T-helper 2 cell treated with Interferon-gamma antibody and Interleukin-4, amounts not matched to agents 5 μg/mL and 100 μg/mL, for 36 hours (primary cell): ENCODE data around the gene PLCH2.

Experiments
- DNase-seq: peaks from one replicate; pipeline ENCODE4 v3.0.0; 2021; ENCODE audit warnings: low spot score
- H3K27ac Mint-ChIP-seq: one replicate; pipeline ENCODE4 v1.8.0; 2021; ENCODE audit warnings: mild to moderate bottlenecking, mixed read lengths
- H3K27me3 Mint-ChIP-seq: one replicate; pipeline ENCODE4 v1.8.0; 2021; ENCODE audit warnings: low read depth, mixed read lengths
- H3K36me3 Mint-ChIP-seq: one replicate; pipeline ENCODE4 v1.8.0; 2021; ENCODE audit warnings: low read depth, mixed read lengths
- H3K4me1 Mint-ChIP-seq: one replicate; pipeline ENCODE4 v1.8.0; 2021; ENCODE audit warnings: low read depth, mixed read lengths
- H3K4me3 Mint-ChIP-seq: one replicate; pipeline ENCODE4 v1.8.0; 2022; ENCODE audit warnings: mild to moderate bottlenecking, moderate library complexity, mixed read lengths
- H3K9me3 Mint-ChIP-seq: one replicate; pipeline ENCODE4 v1.8.0; 2021; ENCODE audit warnings: mixed read lengths

The PLCH2 gene, protein sequence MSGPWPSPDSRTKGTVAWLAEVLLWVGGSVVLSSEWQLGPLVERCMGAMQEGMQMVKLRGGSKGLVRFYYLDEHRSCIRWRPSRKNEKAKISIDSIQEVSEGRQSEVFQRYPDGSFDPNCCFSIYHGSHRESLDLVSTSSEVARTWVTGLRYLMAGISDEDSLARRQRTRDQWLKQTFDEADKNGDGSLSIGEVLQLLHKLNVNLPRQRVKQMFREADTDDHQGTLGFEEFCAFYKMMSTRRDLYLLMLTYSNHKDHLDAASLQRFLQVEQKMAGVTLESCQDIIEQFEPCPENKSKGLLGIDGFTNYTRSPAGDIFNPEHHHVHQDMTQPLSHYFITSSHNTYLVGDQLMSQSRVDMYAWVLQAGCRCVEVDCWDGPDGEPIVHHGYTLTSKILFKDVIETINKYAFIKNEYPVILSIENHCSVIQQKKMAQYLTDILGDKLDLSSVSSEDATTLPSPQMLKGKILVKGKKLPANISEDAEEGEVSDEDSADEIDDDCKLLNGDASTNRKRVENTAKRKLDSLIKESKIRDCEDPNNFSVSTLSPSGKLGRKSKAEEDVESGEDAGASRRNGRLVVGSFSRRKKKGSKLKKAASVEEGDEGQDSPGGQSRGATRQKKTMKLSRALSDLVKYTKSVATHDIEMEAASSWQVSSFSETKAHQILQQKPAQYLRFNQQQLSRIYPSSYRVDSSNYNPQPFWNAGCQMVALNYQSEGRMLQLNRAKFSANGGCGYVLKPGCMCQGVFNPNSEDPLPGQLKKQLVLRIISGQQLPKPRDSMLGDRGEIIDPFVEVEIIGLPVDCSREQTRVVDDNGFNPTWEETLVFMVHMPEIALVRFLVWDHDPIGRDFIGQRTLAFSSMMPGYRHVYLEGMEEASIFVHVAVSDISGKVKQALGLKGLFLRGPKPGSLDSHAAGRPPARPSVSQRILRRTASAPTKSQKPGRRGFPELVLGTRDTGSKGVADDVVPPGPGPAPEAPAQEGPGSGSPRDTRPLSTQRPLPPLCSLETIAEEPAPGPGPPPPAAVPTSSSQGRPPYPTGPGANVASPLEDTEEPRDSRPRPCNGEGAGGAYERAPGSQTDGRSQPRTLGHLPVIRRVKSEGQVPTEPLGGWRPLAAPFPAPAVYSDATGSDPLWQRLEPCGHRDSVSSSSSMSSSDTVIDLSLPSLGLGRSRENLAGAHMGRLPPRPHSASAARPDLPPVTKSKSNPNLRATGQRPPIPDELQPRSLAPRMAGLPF (N-terminal part only)

DNA sequence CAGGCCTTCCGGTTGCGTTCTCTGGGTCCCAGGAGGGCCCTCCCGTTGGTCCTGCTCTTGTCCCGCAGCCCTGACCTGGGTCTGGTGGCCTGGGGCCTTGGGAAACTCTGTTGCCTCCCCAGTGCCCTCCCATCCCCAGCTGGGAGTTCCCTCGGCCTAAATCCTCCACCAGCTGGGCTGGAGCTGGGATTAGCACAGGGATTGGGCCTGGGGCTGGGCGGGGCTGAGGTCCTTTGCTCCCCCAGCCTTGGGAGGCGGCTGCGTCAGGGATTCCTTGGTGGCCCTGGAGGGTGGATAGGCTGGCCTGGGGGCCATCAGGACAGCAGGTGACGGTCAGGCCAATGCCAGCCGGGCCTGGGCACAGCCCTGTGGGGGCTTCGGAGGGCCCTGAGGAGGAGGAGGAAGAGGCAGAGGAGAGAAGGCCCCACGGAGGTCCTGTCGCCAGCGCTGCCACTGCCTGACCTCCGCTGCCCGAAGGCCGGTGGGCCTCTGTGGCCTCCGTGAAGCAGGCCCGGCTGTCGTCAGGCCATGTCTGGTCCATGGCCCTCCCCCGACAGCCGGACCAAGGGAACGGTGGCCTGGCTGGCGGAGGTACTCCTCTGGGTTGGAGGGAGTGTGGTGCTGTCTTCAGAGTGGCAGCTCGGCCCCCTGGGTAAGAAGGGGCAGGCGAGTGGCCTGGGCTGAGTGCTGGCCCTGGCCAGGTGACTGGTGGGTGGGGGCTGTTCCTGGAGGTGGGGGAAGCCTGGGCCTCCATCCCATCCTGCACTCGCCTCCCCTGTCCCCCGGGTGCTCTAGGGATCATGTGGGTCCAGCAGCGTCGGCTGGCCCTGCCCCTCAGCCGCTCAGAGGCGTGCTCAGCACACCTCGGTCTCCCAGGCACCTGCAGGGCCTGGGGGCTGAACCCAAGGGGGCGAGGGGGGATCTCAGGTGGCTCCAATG, at the start of gene PLCH2:
PLCH2 (plus strand) TSS at position 229 of the 939 bp plus-strand sequence; CDS start at position 529, 300 bp downstream.
- Mint-ChIP-seq H3K36me3 (no peaks in the 10 kb centered on the region), H3K27me3 (no peaks in the 10 kb centered on the region), H3K4me3 (no peak within 1 kb of the TSS)

DNA sequence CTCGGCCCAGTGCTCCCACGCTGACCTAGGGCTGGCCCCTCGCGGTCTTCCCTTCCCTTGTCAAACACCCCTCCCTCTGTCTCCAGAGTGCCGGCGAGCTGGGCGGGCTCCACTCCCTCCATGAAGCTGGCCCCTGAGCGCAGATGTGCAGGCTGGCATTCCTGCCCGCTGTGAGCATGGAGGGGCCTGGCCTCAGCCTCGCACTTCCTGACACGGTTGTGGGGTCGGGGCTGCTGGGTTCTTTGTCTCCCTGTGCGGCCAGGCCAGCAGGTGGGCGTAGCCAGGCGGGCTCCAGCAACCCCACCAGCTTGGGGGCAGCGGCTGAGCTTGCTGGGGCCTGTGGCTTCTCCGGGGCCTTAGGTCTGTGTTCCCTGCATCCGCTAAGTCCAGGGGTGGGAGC, 49.5 kb upstream of the PLCH2 start:
- no peak for DNase-seq
- Mint-ChIP-seq H3K4me3 (no peak overlapping the region), H3K9me3 (peaks cover 6% of the 10 kb centered on the region), H3K27me3 (no peaks in the 10 kb centered on the region), H3K36me3 (peaks cover 1% of the 10 kb centered on the region), H3K4me1 (no peaks in the 10 kb centered on the region), H3K27ac (no peak overlapping the region)

More for the DNA sequence above, at the start of gene PLCH2:
- H3K4me1 Mint-ChIP-seq = no peaks in the 10 kb centered on the region
- no peak within 1 kb of the TSS for H3K27ac Mint-ChIP-seq
- DNase-seq = no peak
- H3K9me3 Mint-ChIP-seq = no peaks in the 10 kb centered on the region

DNA sequence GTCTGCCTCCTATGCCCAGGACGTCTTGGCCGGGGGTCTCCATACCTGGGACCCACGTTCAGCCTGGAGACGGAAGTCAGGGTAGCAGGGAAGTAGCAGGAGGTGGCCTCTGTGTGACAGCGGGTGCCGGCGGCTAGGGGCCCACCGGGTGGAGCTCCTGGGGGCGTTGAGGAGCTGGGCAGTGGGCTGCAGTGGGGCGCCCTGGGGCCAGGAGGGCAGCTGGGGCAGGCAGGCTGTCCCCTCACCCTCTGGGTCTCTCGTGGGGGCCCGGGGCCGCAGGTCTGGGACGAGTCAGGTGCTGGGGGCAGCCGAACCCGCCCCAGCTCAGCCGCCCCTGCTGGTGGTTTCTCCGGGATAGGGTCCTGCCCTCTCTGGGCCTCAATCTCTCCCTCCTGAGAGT, 49.0 kb upstream of the PLCH2 start:
- Mint-ChIP-seq H3K9me3 (peaks cover 6% of the 10 kb centered on the region), H3K36me3 (peaks cover 1% of the 10 kb centered on the region)

DNA sequence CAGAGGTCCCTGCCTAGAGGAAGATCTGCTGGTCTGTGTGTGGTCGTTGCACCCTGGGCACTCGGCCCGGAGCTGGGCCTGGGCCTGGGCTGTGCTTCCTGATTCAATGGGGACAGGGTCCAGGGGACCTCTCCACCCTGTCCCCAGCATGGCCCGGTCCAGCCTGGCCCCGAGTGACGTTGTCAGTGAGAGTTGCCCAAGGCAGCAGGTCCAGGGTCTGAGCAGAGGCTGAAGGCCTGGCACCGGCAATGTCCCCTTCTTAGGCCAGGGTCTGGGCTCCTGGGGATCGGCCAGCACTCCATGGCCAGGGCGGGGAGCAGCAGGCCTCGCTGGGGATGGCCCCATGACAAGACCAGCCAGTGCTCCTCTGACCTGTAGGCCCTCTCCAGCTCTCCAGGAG, 48.1 kb upstream of the PLCH2 start:
- Mint-ChIP-seq H3K4me1 (no peaks in the 10 kb centered on the region), H3K27me3 (no peaks in the 10 kb centered on the region), H3K9me3 (peaks cover 6% of the 10 kb centered on the region), H3K36me3 (peaks cover 1% of the 10 kb centered on the region), H3K27ac (no peak overlapping the region), H3K4me3 (no peak overlapping the region)
- DNase-seq = no peak

More for the DNA sequence above, 49.0 kb upstream of the PLCH2 start:
- no peak for DNase-seq
- H3K4me1 Mint-ChIP-seq = no peaks in the 10 kb centered on the region
- H3K27me3 Mint-ChIP-seq = no peaks in the 10 kb centered on the region
- no peak overlapping the region for H3K4me3 Mint-ChIP-seq
- no peak overlapping the region for H3K27ac Mint-ChIP-seq

DNA sequence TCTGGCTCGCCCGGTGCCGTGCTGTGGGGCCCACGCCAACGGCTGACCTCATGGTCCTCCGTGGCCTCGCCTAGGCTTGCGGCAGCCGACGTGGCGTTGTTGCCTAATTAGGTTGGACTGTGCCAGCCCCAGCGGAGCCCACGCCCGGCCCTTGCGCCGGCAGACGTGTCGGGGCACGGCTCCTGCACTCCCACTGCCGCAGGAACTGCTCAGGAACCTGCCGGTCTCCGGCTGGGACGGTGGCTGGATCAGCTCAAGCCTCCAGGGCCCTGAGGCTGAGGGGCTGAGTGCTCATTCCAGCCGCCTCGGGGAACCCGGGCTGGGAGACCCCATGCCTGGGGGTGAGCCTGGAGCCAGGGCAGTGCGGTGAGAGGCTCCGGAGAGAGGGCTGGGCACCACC, 47.6 kb upstream of the PLCH2 start:
- Mint-ChIP-seq H3K4me1 (no peaks in the 10 kb centered on the region), H3K27me3 (no peaks in the 10 kb centered on the region), H3K4me3 (no peak overlapping the region), H3K9me3 (peaks cover 6% of the 10 kb centered on the region), H3K27ac (no peak overlapping the region), H3K36me3 (peaks cover 1% of the 10 kb centered on the region)
- no peak for DNase-seq

DNA sequence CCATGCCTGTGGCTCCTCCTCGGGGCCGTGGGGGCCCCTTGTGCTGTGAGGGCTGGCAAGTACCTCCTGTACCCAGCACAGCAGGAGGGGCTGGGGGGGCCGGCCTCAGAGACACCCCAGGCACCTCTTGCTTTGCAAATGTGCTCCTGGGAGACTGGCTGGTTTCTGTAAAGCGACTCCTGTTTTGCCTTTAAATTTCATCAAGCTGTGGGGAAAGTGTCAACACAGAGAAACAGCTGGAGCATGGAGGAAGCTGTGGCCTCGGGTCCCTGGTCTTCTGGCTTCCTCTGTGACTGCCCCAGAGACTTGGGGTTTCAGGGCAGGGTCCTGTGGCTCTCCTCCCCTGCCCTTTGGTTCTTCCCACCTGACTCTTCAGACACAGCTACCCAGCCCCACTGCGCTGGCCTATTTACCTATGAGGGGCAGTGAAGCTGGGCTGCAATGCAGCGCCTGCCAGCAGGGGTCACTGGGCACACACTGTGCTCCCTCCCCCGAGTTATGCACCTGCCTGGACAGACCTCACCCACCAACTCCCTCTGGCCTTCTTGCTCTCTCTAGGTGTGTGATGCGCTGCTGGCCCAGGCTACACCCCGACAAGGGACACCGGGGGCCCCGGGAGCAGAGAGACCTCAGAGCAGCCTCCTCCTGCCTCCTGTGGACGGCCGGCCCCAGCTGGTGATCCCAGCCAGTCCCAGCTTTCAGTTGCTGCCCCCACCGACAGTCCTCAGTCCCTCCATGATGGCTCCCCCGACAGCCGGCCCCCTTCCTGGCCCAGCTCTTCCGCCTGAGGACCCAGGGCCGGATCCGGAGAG, 46.1 kb upstream of the PLCH2 start:
- Mint-ChIP-seq H3K27ac (no peak overlapping the region), H3K4me1 (no peaks in the 10 kb centered on the region), H3K27me3 (no peaks in the 10 kb centered on the region), H3K9me3 (peaks cover 6% of the 10 kb centered on the region), H3K36me3 (peaks cover 1% of the 10 kb centered on the region), H3K4me3 (no peak overlapping the region)
- DNase-seq = no peak

DNA sequence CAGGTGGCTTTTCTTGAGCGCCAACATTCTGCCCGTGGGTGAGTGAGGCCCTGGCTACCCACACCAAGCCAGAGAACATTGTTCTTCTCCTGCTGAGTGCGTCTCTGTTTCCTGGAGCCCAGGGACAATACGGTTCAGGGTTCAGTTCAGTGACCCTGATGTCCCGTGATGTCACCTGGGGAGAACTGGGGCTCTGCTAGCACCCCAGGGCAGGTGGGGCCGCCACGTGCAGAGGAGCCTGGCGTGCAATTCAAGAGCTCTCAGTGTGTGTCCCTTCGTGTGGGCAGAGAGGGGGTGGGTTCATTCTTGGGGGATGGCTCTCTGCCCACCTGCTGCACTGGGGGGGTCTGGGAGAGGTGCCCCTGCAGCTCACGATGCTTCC, 45.5 kb upstream of the PLCH2 start:
- peaks cover 1% of the 10 kb centered on the region for H3K36me3 Mint-ChIP-seq
- H3K4me3 Mint-ChIP-seq = no peak overlapping the region
- DNase-seq = no peak
- no peaks in the 10 kb centered on the region for H3K4me1 Mint-ChIP-seq
- peaks cover 6% of the 10 kb centered on the region for H3K9me3 Mint-ChIP-seq
- H3K27ac Mint-ChIP-seq = no peak overlapping the region
- H3K27me3 Mint-ChIP-seq = no peaks in the 10 kb centered on the region

DNA sequence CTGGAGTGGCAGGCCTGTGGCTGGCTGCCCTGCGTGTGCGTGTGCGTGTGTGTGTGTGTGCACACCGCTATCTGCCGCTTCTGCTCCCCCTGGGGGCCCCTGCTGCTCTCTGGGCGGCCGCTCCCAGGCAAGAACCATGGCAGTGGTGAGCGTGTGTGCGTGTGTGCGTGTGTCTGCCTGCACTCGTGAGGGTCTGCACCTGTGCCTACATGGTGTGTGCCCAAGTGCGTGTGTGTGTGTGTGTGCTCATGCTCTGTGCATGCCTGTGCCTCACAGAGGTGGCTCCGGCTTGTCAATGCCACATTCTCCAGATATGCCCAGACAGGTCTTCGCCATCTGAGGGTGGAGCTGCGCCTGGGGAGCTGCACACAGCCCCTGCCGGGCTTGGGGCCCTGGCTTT, 45.0 kb upstream of the PLCH2 start:
- no peaks in the 10 kb centered on the region for H3K27me3 Mint-ChIP-seq
- H3K9me3 Mint-ChIP-seq = peaks cover 6% of the 10 kb centered on the region
- H3K4me3 Mint-ChIP-seq = no peak overlapping the region
- H3K4me1 Mint-ChIP-seq = no peaks in the 10 kb centered on the region
- H3K36me3 Mint-ChIP-seq = peaks cover 1% of the 10 kb centered on the region
- no peak for DNase-seq
- no peak overlapping the region for H3K27ac Mint-ChIP-seq

DNA sequence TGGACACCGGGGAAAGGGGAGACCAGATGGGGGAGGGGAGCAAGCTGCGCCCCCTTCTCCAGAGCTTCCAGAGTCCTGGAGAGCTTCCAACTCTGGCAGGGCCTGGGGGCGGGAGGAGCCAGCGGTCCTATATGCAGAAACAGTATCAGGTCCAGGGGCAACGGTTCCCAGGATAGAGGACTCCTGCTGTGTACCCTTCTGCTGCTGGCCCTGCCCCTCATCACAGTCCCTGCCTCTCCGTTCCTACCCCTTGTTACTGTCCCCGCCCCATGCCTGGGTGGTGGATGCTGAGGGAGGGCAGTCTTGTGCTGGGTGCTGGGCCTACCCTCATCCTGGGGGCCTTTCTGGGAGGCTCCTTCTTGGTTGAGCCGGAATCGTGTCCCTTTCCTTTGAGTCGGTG, 44.6 kb upstream of the PLCH2 start:
- Mint-ChIP-seq H3K9me3 (peaks cover 6% of the 10 kb centered on the region), H3K27me3 (no peaks in the 10 kb centered on the region), H3K4me3 (no peak overlapping the region), H3K36me3 (peaks cover 1% of the 10 kb centered on the region), H3K4me1 (no peaks in the 10 kb centered on the region), H3K27ac (no peak overlapping the region)
- no peak for DNase-seq

DNA sequence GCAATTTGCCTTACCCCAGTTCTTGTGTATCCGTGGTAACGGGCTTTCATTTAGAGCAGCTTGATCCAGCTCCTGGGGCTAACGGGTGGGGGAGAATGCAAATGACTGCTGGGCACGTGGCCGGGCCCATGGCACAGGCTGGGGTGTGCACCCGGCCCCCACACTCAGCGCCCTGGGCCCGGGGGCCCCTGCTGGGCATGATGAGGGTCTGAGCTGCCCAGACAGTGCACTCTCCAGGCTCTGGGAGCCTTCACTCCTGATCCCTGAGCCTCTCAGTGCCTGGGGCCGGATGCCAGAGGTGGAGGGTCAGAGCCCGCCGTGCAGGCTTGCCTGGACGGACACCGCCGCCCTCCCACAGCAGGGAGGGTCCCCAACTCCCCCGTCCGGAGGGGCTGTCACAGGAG, 43.6 kb upstream of the PLCH2 start:
- DNase-seq = no peak
- no peak overlapping the region for H3K27ac Mint-ChIP-seq
- H3K36me3 Mint-ChIP-seq = peaks cover 1% of the 10 kb centered on the region
- H3K4me3 Mint-ChIP-seq = no peak overlapping the region
- H3K9me3 Mint-ChIP-seq = peaks cover 6% of the 10 kb centered on the region
- H3K27me3 Mint-ChIP-seq = no peaks in the 10 kb centered on the region
- H3K4me1 Mint-ChIP-seq = no peaks in the 10 kb centered on the region

DNA sequence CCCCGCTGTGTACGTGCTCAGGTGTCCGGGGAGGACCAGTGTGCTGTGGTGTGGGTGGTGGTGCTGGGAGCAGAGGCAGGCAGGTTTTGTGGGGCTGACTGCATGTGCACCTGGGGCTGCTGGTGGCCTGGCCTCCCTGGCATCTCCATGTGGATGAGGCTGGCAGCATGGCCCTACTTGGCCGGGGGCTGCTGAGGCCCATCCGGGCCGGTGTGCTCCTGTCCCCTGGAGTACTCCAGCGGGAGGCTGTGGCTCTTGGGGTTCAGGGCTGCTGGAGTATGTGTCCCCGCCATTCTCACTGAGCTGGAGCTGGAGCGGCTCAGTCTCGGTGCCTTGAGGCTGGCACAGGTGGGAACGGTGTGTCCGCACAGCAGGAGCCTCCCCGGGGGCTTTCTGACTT, 42.9 kb upstream of the PLCH2 start:
- no peaks in the 10 kb centered on the region for H3K4me1 Mint-ChIP-seq
- H3K9me3 Mint-ChIP-seq = peaks cover 6% of the 10 kb centered on the region
- H3K36me3 Mint-ChIP-seq = peaks cover 1% of the 10 kb centered on the region
- DNase-seq = no peak
- H3K27ac Mint-ChIP-seq = no peak overlapping the region
- no peaks in the 10 kb centered on the region for H3K27me3 Mint-ChIP-seq
- no peak overlapping the region for H3K4me3 Mint-ChIP-seq

DNA sequence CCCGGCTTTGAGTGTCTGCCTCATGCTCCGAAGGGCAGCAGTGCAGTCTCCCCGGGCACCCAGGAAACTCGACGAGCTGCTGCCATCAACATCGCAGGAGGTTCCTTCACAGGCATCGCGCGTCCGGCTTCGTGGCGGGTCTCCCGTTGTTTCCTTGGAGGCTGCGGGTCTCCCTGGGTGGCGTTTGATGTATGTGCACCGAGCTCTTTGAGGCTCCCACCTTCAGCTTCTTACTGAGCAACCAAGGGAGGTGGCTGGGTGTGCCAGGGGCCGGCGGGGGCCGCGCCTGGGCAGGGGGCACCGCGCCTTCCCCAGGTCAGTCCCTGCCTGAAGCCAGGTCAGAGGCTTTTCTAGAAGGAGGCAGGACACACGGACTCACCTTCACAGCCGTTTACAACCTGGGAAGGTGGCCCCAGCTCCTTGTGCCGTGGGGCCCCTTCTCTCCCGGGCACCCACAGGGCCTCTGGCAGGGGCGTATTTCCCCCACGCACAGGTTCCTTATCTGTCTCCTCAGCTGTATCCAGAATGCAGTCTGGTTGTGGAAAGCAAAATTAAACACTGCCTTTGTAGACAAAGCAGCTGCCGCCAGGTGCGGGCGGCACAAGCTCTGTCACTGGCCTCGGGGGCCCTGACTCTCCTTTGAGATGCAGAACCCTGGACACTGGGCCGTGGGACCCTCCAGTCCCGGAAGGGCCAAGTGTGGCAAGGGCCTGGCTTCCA, 42.0 kb upstream of the PLCH2 start:
- H3K4me1 Mint-ChIP-seq = no peaks in the 10 kb centered on the region
- no peak overlapping the region for H3K4me3 Mint-ChIP-seq

More for the DNA sequence above, 42.0 kb upstream of the PLCH2 start:
- H3K27me3 Mint-ChIP-seq = no peaks in the 10 kb centered on the region
- no peak for DNase-seq
- H3K27ac Mint-ChIP-seq = no peak overlapping the region
- H3K36me3 Mint-ChIP-seq = peaks cover 1% of the 10 kb centered on the region
- H3K9me3 Mint-ChIP-seq = peaks cover 6% of the 10 kb centered on the region
